ENCODE measurements around the gene KCNG1. TPM values are rescaled to one million over a fixed set of nuclear protein-coding genes. Genes with fewer than 3 reads are reported as not detected.

KCNG1 gene
- total and polyA plus RNA-seq, 2 of the 13 experiments (the other 11 are each of a cell fraction or from before 2014, with no cell fraction given): not detected

DNA sequence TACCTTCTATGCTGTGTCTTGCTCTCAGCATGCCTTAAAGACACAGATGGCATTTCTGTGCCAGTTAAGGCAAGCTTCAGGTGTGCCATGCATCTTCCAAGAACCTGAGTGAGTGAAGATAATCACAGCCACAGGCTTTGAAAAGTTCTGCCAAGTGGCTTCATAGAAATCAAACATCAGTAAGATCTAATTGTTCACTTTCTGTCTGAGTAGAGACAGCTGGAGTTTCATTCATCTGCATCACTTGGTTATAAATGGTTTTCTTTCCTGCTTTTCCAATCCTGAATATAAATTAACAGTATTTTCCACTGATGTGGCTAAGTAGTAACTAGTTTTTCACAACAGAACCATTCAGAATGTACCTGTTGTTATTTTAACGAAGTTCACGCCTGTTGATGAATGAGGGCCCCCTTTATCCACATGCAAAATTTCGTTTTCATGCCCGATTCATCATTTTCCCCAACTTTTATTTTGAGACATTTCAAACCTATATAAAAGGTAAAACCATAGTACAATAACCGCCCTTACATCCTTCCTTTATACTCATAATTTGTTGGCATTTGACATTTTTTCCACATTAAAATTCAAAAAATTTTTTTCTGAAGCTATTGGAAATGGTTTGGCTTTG is 38.6 kb upstream of the KCNG1 start:
- no peaks in the 10 kb centered on the region for H3K9me3 ChIP-seq (ENCODE audit: low read length)
- no peak overlapping the region for H3K9ac ChIP-seq (ENCODE audit: insufficient read depth, low read depth, low read length)
- TF ChIP-seq ZKSCAN1 (IDR thresholded peaks at IDR 0.05; ENCODE audit: low read length) (no peak), MED1 (CRISPR knock-in tag; IDR thresholded peaks at IDR 0.05) (no peak), FOXO1 (CRISPR knock-in tag; IDR thresholded peaks at IDR 0.05) (no peak), ZNF768 (CRISPR knock-in tag; IDR thresholded peaks at IDR 0.05) (no peak), IKZF1 (IDR thresholded peaks at IDR 0.05) (no peak), ELF3 (CRISPR knock-in tag; IDR thresholded peaks at IDR 0.05) (no peak), GATAD2A (CRISPR knock-in tag; IDR thresholded peaks at IDR 0.05) (no peak), ATF1 (CRISPR knock-in tag; IDR thresholded peaks at IDR 0.05) (no peak), ZNF674 (CRISPR knock-in tag; IDR thresholded peaks at IDR 0.05; ENCODE audit: low read depth) (no peak)
- TF ChIP-seq, protein P1, sequence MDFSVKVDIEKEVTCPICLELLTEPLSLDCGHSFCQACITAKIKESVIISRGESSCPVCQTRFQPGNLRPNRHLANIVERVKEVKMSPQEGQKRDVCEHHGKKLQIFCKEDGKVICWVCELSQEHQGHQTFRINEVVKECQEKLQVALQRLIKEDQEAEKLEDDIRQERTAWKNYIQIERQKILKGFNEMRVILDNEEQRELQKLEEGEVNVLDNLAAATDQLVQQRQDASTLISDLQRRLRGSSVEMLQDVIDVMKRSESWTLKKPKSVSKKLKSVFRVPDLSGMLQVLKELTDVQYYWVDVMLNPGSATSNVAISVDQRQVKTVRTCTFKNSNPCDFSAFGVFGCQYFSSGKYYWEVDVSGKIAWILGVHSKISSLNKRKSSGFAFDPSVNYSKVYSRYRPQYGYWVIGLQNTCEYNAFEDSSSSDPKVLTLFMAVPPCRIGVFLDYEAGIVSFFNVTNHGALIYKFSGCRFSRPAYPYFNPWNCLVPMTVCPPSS (IDR thresholded peaks at IDR 0.05): no peak
- TF ChIP-seq, protein P2, sequence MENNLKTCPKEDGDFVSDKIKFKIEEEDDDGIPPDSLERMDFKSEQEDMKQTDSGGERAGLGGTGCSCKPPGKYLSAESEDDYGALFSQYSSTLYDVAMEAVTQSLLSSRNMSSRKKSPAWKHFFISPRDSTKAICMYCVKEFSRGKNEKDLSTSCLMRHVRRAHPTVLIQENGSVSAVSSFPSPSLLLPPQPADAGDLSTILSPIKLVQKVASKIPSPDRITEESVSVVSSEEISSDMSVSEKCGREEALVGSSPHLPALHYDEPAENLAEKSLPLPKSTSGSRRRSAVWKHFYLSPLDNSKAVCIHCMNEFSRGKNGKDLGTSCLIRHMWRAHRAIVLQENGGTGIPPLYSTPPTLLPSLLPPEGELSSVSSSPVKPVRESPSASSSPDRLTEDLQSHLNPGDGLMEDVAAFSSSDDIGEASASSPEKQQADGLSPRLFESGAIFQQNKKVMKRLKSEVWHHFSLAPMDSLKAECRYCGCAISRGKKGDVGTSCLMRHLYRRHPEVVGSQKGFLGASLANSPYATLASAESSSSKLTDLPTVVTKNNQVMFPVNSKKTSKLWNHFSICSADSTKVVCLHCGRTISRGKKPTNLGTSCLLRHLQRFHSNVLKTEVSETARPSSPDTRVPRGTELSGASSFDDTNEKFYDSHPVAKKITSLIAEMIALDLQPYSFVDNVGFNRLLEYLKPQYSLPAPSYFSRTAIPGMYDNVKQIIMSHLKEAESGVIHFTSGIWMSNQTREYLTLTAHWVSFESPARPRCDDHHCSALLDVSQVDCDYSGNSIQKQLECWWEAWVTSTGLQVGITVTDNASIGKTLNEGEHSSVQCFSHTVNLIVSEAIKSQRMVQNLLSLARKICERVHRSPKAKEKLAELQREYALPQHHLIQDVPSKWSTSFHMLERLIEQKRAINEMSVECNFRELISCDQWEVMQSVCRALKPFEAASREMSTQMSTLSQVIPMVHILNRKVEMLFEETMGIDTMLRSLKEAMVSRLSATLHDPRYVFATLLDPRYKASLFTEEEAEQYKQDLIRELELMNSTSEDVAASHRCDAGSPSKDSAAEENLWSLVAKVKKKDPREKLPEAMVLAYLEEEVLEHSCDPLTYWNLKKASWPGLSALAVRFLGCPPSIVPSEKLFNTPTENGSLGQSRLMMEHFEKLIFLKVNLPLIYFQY (CRISPR knock-in tag; IDR thresholded peaks at IDR 0.05; ENCODE audit: borderline replicate concordance): no peak
- TF ChIP-seq, protein P3, sequence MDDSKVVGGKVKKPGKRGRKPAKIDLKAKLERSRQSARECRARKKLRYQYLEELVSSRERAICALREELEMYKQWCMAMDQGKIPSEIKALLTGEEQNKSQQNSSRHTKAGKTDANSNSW (CRISPR knock-in tag; IDR thresholded peaks at IDR 0.05; ENCODE audit: borderline replicate concordance): no peak
- in situ Hi-C loops (cut with HindIII; ENCODE audit: extremely low pct_ligation_motif_present, low pct_unique_long_range_greater_than_20kb) (no loop called here), intact Hi-C loops (cut with micrococcal nuclease; ENCODE audit: unreplicated experiment) (no loop called here)
- peaks cover 0 to 9% of the 10 kb centered on the region in 2 experiments; a peak in 1 of 5 replicates for H3K27me3 ChIP-seq (ENCODE audit: control insufficient read depth in 1 of 2, insufficient read depth in 2 of 2, low read length in 2 of 2)
- H3K4me2 ChIP-seq (ENCODE audit: low read depth, low read length): no peak overlapping the region
- H3K4me3 ChIP-seq (replicated peaks in 1 of 3; ENCODE audit: insufficient read depth in 1 of 3, low read depth in 2 of 3, low read length in 3 of 3): no peak overlapping the region
- H3K4me1 ChIP-seq (ENCODE audit: insufficient read depth, low read length): no peaks in the 10 kb centered on the region
- H3K36me3 ChIP-seq (replicated peaks in 1 of 2; ENCODE audit: control insufficient read depth in 1 of 2, insufficient read depth in 2 of 2, low read length in 2 of 2): no peaks in the 10 kb centered on the region
- ChIA-PET CTCF (ENCODE audit: low intra/inter-chr PET ratio, low total read pairs) (no interaction called here), POLR2A (no interaction called here)
- 15% methylated on average over 5 of the region's 5 CpGs for WGBS (ENCODE audit: low lambda C conversion rate)
- H4K20me1 ChIP-seq (ENCODE audit: insufficient read depth, low read length): no peaks in the 10 kb centered on the region
- FAIRE-seq (no peak), DNase-seq (ENCODE audit: low spot score) (no peak), ATAC-seq (no peak)
- H3K27ac ChIP-seq (ENCODE audit: extremely low read length, insufficient read depth, low read length): no peak overlapping the region
- H3K79me2 ChIP-seq (ENCODE audit: insufficient read depth, low read length): no peaks in the 10 kb centered on the region
- H2AFZ ChIP-seq (ENCODE audit: low read length): no peak overlapping the region
- no TSS peak for BruUV-seq (replicated peaks)
